ENCODE measurements around the gene C2CD3. TPM values are rescaled to one million over a fixed set of nuclear protein-coding genes. Genes with fewer than 3 reads are reported as not detected.

C2CD3 gene
- total and polyA plus RNA-seq, 9 of the 15 experiments (the other 6 are each of a cell fraction or from before 2014, with no cell fraction given): 4.4 to 20.2 (median 15.4) TPM

- TF ChIP-seq PKNOX1 (IDR thresholded peaks at IDR 0.05): peak; percentile 90
- TF ChIP-seq ZNF232 (CRISPR knock-in tag; IDR thresholded peaks at IDR 0.05): no peak
- TF ChIP-seq TBL1XR1 (IDR thresholded peaks at IDR 0.05; ENCODE audit: low read length in 2 of 2): peak in 1 of 2 experiments; percentile 76; a peak in 2 of 4 replicates
- TF ChIP-seq HMG20A (CRISPR knock-in tag; conservative IDR thresholded peaks at IDR 0.05): no peak
- no peak for TF ChIP-seq HINFP (tag; conservative IDR thresholded peaks at IDR 0.05; ENCODE audit: low read depth)
- no peak for TF ChIP-seq SIN3B (IDR thresholded peaks at IDR 0.05; ENCODE audit: low read depth)
- peak; percentile 84 for TF ChIP-seq MEIS2 (IDR thresholded peaks at IDR 0.05; ENCODE audit: partially characterized antibody)
- no peak for TF ChIP-seq THAP12 (CRISPR knock-in tag; IDR thresholded peaks at IDR 0.05)
- no peak for TF ChIP-seq STAG1 (CRISPR knock-in tag; IDR thresholded peaks at IDR 0.05; ENCODE audit: borderline replicate concordance)
- TF ChIP-seq PCBP1 (IDR thresholded peaks at IDR 0.05; ENCODE audit: low read depth, low read length, poor library complexity, severe bottlenecking): no peak
- TF ChIP-seq FOXJ3 (CRISPR knock-in tag; IDR thresholded peaks at IDR 0.05): no peak
- TF ChIP-seq ZNF766 (CRISPR knock-in tag; conservative IDR thresholded peaks at IDR 0.05): no peak
- no peak for TF ChIP-seq CHD1 (IDR thresholded peaks at IDR 0.05; ENCODE audit: low read length)
- no peak for TF ChIP-seq DEAF1 (CRISPR knock-in tag; IDR thresholded peaks at IDR 0.05)
- no peak for TF ChIP-seq GTF3C2 (IDR thresholded peaks at IDR 0.05; ENCODE audit: borderline replicate concordance, extremely low read depth, insufficient read length)
Measured at GRCh38 chr11:74070723-74071492, 99.9 kb downstream of the C2CD3 start (continued).
